Stimulated activated CD4-positive, alpha-beta T cell treated with anti-CD3 and anti-CD28 coated beads, Interleukin-1b, Interleukin-23, amount 100 ng/mL, for 24 hours (primary cell): Measurements from ENCODE around the gene KLHL22.
"Not testable (repeated sequence)": the region's sequence is repeated elsewhere in the genome, so short reads cannot be mapped to it uniquely, and the experiment has no call there.

Source experiments
- DNase-seq, 4 experiments: peaks; one replicate each; pipeline ENCODE4 v3.0.0-alpha.2; 2020; ENCODE audit warnings: low read depth in 4 of 4, low spot score in 1 of 4

The KLHL22 gene

DNA sequence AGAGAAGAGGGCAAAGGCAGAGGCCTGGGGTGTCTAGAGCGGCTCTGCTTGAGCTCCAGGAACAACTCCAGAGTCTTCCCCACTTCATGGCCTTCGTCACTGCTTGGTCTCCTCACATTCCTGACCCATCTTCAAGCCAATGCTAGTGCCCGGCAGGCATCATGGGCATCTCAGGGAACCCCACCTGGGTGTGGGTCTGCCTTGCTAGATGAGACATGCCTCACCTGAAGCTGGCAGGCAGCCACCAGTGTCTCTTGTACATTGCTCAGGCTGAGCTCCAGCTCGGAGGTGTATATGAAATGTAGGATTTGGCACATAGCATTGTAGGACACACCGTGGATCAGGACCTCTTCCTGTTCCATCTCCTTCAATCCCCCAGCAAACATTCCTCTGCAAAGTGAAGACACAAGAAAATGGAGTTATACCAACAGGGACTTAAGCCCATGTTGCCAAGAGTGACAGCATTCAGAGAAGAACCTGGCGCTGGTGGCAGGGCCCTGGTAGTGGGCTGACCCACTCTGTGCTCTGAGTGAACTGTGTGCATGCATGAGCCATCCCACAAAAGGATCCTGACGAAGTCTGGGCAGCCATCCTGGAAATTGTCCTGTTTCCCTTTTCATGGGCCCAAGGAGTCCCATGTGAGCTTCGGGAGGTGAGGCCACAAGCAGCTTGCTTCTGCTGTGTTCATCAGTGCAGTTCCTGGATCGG lies 24.3 kb downstream of the KLHL22 start:
- no peak for DNase-seq

DNA sequence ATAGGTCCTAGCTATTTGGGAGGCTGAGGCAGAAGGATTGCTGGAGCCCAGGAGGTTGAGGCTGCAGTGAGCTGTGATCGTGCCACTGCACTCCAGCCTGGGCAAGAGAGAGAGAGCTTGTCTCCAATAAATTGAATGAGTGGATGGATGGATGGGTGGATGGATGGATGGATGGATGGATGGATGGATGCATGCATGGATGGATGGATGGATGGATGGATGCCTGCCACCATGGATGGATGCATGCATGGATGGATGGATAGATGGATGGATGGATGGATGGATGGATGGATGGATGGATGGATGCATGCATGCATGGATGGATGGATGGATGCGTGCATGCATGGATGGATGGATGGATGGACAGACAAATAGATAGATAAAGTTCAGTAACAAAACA lies 25.1 kb downstream of the KLHL22 start:
- not testable (repeated sequence) for DNase-seq

DNA sequence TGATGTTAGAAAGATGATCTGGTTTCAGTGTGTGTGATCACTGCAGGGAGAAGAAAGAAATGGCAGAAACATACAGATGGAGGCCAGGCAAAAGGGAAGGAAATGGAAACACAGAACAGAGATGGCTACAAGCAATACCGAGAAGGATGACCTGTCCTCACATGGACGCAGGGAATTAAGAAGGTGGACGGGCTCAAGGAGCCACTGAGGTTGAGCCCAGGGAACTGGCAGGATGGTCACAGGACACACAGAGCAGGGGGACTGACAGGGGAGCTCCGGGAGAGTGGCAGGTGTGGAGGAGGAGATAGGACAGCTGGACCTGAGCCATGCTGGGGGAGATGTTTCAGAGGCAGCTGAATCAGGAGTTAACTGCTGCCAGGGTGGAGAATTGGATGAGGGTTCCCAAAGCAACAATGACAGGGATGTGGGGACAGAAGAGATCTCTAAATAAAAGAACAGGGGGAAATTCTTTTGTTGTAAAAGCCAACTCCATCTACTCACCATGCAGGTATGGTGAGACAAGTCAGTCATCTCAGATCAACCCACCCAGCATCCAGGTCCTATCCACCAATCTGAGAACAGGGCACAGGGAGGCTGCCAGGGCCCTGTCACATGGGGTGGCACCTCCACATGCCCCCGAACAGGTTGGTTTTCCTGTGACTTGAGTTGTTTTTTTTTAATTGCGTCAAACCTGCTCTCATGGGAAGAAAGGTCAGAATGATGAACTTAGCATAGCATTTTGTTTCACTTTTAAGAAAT lies 26.3 kb downstream of the KLHL22 start:
- DNase-seq: no peak

DNA sequence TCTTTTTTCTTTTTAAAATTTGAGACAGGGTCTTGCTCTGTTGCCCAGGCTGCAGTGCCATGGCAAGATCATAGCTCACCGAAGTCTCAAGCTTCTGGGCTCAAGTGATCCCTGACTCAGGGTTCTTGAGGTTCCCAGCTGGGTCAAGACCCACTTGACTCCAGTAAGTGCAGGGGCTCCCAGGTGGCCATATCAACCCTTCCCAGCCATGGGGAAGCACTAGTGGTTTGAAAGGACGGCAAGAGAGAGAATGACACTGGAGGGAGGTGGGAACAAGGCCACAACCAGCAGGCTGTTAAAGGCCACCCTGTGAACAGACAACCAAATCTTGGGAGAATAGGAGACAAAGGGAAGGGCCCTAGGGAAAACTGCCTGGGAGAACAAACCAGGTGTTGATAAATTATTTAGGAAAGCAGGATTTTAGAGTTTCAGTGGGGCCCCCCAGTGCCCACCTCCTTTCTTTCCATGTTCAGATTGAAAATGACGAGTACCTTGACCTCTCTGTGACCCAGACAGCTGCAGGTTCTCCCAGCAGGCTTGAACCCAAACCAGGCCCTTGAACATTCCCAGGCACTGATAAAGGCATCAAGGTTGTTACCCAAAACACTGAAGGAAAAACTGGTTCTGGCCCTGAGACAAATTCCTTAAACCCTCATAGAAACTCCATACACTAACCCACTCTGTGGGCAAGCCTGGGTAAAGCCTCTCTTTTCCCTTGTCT lies 28.8 kb downstream of the KLHL22 start:
- no peak for DNase-seq

DNA sequence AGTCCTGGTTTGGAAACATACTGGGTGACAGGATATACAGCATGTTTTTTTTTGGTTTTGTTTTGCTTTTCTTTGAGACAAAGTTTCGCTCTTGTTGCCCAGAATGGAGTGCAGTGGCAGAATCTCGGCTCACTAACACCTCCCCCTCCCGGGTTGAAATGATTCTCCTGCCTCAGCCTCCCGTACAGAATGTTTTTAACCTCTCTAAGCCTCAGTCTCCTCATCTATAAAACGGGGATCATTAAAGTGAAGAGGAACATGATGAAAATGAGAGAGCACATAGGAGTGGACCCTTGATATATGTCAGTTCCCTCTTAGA lies 29.9 kb downstream of the KLHL22 start:
- DNase-seq: no peak

DNA sequence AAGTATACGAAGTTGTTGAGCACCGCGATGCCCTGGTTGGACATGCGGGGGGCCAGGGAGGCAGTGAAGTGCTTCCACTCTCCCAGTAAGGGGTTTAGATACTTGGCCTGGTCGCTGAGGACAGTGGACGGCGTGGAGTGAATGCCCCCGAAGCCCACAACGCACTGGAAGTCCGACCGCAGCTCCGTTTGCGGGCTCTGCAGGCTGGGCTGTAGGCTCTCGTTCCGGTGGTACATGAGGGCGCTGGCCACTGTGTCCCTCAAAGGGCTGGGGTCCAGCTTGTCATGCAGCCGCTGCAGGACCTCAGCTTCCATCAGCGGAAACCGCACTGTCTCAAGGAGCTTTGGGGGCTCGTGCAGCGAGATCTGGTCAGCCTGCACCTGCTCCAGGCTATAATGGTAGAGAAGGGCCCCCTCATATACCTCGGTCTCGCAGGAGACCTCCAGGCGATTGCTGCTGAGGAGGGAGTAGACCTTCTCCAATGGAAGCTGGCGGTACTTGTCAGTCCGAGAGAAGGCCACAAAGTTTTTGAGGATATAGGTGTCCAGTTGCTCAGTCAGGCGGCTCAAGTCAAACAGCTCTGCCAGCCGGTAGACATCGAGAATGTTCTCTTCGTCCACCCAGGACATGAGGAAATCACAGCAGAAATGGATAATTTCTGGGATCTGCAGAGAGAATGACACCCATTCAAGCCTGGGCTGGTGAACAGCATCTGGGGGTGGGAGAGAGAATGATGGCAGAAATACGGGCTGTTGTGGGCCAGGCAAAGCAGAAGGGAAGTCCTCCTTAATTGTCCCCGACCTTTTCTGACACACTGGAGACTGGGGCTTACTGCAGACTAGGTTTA lies 30.5 kb downstream of the KLHL22 start:
- no peak for DNase-seq

DNA sequence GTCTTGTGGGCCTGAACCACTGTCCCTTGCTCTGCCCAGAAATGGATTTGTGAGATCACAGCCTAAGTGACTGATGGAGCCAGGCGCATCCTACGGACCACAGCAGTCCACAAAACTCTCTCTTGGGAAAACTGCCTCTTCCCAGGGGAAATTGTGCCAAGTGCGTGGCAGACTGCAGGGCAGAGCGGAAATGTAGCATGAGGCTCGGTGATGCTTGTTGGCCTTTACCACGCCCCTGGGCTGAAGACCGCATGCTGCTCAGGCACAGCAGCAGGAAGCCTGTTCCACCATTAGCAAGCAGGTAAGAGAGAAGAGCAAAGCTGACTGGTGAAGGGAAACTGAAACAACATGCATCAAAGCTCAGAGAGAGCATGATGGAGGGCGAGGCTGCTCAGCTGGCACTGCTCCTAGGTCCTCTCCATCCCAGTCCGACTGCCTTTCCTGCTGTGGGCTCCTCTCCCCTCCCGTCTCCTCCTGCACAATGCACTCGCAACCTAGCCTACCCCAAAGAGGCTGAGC lies 31.4 kb downstream of the KLHL22 start:
- peak in 2 of 4 experiments; percentile 27 to 32 for DNase-seq

DNA sequence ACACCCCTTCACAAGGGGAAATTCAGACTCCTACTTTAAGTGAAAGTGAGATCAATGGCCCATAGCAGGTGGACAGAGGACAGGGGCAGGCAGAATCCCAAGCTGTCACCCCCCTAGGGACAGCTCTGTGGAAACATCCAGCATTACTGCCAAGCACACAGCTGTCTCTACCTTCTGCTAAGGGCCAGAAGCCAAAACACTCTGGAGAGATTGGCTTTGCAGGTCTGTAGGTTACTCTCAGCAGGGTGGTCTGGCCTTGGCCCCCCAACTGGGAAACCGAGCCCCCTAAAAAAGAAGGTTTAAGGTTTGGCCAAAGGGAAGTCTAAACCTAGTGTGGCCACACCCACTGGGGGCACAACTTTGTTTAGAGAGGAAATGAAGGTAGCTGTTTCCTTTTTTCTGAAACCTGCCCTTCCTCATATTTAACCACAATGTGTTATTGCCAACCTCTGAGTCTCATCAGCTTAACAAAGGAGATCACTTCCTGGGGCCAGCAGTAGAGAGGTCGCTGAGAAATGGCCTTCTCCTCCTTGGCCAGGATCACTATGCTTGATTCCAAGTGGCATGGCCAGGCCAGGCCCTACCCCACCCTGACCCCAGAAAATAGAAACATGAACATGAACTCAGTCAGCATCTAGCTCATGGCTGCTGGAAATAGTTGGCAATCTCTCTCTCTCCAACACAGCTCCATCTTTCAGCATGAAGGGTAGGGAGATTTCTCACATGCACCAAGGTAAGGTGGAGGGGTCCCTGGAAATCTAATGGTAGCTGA lies 32.1 kb downstream of the KLHL22 start:
- no peak for DNase-seq

DNA sequence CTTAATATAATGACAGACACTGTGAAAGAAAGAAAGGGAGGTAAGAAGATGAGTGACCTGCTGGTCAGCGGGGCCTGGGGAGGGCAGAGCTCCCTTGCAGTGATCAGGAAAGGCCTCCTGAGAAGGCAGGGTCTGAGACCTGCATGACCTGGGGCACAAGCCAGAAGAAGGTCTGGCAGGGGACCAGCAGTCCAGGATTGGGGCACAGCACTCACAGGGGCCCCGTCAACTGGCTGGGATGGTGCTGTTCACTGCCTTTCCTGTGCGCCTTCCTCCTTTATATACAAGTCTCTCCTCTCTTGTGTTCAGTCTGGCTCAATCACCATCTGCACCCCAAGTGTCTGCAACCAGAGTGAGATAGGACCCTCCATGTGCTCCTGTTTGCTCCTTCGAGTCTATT lies 35.7 kb downstream of the KLHL22 start:
- no peak for DNase-seq

DNA sequence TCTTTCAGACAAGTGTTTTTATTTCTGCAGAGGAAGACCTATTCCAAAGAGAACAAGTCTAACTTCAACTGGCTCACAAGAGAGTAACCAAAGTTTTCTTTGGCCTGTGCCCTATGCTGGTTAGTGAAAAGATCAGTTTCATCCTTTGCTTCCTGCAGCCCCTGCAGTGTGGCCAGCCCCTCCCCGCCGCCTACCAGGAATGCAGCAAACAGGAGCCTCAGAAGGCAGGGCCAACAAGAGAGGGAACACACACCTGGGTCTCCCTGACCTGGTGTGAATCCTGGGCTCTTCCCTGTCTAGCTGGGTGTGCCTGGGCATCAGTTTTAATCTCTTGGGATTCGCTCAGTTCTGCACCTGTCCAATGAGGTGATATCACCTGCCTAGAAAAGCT lies 36.4 kb downstream of the KLHL22 start:
- DNase-seq: no peak

DNA sequence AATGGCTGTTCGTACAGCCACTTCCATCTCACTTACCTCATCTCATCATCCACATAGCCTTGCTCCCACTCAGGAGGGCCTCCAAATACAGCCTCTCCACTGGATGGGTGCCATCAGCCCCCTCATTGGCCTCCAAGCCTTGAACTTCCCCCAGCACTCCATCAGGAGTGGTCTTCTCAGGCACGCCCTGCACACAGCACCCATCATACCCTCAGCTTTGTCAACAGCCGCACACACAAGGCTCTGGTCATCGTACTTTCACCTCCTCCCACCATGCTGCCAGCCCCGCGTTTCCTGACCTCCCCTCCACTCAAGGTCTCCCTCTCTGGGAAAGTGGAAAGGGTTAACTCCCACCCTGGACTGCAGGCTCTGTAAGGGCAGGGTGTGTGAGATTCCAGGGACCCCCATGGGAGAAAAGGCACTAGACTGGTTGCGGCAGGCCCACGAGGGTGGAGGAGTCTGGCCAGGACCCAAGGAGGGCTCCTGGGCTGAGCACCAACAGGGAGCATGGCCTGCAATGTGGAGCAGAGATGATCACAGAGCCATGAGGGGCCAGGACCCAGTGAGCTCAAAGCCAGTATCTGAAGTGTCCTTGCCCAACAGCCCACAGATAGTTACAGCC lies 37.0 kb downstream of the KLHL22 start:
- DNase-seq: no peak

DNA sequence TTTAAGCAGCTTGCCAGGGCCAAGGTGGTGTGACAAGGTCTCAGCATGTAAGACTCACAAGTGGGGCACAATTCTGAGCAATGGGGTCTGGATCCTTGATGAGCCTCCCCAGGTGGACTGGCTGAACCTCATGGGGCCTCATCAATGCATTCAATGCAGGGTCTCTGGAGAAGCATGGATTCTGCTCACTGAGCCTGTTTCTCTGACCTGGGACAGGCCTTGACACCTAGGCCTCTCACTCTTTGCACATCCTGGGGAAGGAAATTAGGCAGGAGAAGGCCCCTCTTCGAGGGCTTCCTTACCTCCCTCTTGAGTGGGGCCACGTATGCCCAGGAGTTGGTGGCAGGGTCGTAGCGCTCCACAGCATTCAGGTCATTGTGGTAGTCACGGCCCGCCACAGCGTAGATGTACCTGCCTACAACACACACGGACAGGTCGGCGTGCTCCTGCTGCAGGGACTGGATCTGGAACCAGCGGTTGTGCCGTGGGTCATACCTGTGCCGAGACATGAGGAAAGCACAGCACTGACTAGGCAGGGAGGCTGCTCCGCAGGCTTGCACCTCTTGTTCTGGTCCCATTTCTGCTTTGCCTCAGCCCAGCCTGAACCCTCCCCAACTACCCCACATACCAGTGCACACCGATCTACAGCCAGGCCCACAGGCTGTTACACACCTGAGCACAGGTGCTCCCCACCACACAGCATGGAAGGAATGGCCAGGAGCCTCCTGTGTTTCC lies 37.9 kb downstream of the KLHL22 start:
- DNase-seq: no peak

DNA sequence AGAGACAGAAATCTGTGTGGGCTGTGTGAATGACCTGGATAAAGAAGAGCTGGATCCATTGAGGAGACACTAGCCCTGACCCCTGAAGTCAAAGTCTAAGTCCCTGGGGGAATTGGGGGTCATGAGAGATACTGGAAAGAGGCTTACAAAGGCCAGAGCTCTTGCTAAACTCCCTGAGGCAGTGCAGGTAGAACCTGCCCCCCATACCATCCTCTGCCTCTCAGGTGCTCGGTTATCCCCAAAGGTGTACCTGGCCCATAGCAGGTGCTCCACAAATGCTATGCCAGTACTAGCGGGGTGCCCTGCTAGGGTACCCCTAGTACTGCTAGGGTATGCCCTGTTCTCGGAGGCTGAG lies 38.9 kb downstream of the KLHL22 start:
- no peak for DNase-seq

DNA sequence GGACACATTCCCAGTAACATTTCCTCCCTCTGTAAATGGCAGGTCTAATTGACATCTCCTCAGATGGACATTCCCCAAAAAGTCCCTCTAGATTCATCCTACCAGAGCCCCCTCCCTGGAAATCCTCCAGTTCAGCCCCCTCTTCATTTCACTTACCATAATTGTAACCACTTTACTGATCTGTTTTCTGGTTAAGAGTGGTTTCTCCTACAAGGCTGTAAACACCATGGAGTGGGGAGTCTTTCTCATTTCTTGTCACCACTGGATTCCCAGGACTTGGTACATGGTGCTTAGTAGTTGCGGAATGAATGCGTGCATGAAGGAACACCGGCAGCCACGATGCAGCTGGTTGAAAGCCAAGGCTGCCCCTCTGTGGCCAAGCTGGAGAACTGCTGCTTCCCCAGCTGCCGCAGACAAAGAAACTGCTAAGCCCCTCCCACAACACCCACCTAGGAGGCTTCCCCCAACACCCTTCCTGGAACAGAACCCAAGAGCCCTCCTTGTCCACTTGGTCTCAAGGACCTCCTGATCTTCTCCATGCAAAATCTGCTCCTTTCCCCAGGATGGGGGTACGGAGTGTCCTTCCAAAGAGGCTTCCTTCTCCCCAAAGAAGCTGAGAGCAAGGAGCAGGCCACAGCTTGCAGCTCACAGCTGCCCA lies 39.4 kb downstream of the KLHL22 start:
- DNase-seq: peak; percentile 47 to 68 (median 54)

DNA sequence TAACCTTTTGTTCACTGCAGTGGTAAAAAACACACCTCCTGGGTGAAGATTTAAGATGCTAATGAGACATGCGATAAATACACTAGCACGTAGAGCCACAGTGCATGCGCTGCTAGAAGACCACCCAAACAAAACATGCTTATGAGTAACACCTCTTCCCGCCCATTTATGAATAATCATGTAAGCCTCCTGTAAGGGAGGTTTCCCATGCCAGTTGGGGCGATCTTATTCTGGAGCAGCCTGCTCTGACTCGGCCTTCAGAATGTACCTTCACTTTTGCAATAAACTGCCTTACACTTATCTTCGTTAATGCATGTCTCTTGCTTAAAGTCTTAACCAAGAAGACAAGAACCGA lies 39.9 kb downstream of the KLHL22 start:
- DNase-seq: no peak

DNA sequence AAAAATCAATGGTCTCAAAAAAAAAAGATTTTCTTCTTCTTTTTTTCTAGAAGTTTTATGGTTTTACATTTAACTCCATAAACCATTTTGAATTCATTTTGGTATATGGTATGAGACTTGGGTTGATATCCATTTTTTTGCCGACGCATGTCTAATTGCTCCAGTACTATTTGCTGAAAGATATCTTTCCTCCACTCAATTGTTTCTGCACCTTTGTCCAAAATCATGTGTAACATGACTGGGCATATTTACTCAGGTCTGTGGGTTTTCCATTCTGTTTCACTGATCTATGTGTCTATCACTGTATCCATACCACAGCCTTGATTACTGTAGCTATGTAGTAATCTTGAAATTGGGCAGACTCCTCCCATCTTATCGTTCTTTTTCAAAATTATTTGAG lies 42.4 kb downstream of the KLHL22 start:
- DNase-seq: no peak

DNA sequence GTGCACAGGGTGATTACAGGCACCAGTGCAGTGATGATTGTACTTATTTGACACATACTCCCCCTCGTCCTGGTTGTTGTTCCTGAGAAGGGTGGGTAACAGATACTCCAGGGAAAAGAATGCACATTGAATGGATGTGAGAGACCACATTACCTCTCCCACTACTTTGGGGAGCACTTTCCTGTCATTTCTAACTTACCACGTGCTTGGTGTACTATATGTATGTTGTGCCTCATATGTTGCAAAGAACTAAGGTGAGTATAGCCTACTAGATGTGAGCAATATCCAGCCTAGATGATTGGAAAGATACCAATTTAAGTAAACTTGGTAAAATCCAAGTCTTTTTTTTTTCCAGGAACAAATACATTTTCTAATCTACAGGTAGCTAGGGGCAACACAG lies 43.7 kb downstream of the KLHL22 start:
- no peak for DNase-seq

DNA sequence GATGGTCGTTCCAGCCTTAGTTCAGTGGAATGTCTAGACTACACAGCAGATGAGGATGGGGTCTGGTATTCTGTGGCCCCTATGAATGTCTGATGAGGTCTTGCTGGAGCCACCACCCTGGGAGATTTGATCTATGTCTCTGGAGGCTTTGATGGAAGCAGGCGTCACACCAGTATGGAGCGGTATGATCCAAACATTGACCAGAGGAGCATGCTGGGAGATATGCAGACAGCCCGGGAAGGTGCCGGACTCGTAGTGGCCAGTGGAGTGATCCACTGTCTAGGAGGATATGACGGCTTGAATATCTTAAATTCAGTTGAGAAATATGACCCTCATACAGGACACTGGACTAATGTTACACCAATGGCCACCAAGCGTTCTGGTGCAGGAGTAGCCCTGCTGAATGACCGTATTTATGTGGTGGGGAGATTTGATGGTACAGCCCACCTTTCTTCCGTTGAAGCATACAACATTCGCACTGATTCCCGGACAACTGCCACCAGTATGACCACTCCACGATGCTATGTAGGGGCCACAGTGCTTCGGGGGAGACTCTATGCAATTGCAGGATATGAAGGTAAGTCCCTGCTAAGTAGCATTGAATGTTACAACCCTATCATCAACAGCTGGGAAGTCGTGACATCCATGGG lies 44.3 kb downstream of the KLHL22 start:
- DNase-seq: not testable (repeated sequence)

DNA sequence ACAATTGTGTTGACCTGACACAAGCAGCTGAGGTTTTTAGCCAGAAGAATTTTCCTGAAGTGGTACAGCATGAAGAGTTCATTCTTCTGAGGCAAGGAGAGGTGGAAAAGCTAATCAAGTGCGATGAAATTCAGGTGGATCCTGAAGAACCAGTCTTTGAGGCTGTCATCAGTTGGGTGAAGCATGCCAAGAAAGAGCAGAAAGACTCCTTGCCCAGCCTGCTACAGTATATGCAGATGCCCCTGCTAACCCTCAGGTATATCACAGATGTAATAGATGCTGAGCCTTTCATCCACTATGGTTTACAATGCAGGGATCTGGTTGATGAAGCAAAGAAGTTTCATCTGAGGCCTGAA lies 45.1 kb downstream of the KLHL22 start:
- DNase-seq: no peak
